Measurements from ENCODE around the gene CYS1.

Gene CYS1

DNA sequence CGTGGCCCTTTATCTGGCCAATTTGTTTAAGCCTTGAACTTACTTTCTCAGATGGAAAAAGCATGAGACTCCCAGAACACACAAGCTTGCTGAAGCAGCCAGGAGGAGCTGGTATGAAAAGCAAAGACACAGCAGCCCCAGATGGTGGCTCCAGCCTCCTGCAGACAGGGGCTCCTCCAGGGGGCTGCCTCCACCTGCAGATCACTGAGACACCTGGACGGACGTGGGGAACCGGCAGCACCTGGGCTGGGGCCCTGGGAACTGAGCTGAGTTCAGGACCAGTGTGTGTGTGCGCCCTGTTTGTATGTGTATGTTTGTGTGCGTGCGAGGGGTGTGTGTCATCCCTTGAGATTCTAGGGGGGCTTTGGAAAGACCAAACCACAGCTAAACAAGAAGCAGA is 8.6 kb downstream of the CYS1 start:
- no peak for DNase-seq

DNA sequence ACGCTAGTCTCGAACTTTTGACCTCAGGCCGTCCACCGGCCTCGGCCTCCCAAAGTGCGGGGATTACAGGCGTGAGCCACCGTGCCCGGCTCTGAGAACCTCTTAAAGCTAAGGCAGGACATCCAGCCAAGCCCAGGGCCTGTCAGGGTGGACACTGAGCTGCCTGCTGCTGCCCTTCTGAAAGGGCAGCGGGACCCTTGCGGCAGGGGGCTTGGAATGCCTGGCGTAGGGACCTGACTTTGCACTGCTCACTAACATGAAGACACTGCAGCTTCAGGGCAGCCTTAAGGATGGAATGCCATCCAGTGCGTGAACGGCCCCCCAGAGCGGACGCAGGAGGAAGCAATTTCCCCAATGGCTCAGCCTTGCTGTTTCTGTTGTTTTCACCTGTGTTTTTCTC is 9.0 kb downstream of the CYS1 start:
- no peak for DNase-seq

DNA sequence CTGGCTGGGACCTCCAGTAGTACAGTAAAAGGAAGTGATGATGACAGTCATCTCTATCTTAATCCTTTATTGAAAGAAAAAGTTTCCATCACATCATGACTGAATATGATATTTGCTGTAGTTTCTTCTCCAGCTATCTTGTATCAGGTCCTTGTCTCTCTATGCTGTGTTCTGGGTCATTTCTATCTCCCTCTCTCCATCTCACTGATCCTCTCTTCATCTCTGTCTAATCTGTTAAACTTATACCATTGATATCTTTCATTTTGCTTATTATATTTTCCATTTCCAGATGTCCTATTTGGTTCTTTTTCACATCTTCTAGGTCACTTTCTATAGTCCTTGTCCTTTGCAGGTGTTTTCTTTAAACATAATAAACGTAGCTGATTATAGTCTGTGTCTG is 12.3 kb downstream of the CYS1 start:
- no peak for DNase-seq

DNA sequence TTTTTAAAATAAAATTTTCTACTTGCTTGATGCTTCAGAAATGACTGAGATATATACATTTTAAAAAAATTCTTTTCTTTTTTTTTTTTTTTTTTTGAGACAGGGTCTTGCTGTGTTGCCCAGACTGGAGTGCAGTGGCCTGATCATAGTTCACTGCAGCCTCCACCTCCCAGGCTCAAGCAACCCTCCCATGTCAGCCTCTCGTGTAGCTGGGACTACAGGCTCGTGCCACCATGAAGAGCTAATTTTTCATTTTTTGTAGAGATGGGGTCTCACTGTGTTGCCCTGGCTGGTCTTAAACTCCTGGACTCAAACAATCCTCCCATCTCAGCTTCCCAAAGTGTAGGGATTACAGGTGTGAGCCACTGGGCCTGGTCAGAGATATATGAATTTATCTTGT is 12.9 kb downstream of the CYS1 start:
- DNase-seq, result no peak

DNA sequence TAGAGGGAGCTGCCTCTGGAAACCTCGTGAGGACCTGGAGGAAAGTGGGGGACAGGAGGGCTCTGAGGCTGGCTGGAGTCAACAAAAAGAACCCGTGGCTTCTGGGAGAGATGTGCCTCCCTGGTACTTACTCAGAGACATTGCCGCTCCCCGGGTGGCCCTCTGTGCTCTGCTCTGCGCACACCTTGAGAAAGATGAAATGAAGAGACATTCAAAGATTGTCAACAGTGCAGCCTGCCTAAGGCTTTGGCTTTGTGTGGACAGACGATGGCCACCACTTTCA is 14.5 kb downstream of the CYS1 start:
- DNase-seq, result no peak

DNA sequence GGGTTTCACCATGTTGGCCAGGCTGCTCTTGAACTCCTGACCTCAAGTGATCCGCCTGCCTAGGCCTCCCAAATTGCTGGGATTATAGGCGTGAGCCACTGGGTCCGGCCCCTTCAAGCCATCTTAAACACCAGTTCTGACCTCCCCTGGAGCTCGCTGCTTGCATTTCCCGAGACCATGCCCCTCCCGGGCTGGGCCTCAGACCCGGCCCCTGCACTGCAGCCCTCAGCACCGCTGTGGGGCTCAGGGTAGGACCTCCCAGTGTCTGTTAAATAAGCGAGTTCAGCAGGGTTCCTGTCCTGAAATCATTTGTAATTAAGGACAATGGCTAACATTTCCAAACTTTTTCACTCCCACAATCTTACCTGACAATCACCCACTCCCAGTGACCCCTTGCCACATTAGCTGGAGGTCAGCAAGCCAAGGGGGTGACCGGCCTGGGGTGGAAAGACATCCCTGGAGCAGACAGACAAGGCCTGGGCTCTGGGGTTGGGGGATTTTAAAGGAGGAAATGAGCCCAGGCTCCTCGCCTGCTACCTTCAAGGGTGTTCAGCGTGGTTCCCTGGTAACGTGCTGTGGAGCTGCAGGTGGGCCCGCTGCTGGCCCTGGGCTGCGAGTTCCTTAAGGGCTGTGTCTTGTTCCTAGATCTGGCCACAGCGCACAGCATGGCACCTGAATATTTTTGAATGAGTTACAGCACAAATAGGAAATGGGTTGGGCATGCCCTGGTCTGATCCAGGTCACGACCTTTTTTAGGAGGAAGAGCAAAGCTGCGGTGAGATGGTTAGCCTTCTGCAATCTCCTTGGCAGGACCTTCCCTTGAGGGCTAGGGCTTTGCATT is 15.1 kb downstream of the CYS1 start:
- no peak for DNase-seq

DNA sequence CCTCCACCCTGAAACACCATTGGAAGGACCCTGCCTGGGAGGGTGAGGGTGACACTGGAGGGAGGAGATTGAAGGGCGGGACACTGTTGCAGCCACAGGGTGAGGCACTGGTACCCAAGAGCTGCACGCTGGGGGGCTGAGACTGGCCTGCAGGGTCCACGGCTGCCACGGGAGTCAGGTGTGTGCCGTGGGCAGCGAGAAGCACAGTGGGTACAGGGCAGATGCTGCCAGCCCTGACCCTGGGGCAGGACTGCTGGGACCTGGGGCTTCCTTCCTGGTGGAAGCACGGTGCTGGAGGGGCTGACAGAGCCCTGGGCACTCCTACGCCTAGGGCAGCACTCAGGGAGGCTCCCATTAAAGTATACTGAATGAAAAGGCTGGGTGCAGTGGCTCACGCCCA is 16.6 kb downstream of the CYS1 start:
- DNase-seq, result no peak

DNA sequence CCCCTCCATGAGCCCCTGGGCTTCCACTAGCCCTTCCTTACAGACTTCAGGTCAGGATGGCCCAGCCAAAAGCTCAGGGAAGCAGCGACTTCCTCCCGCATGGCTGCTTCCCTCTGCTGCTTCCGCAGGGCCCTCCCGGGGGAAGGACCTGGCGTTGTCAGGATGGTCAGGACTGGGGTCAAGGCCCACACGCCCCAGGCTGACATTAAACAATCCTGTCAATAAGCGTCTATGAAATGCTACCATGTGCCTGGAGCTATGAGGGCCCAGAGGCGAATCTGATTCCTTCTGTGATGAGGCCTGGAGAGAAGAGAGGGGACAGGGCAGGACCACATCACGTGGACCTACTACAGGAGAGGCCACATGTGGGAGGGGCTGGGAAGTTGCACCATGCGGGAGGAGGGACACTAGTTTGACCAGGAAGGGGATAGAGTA is 17.3 kb downstream of the CYS1 start:
- no peak for DNase-seq

DNA sequence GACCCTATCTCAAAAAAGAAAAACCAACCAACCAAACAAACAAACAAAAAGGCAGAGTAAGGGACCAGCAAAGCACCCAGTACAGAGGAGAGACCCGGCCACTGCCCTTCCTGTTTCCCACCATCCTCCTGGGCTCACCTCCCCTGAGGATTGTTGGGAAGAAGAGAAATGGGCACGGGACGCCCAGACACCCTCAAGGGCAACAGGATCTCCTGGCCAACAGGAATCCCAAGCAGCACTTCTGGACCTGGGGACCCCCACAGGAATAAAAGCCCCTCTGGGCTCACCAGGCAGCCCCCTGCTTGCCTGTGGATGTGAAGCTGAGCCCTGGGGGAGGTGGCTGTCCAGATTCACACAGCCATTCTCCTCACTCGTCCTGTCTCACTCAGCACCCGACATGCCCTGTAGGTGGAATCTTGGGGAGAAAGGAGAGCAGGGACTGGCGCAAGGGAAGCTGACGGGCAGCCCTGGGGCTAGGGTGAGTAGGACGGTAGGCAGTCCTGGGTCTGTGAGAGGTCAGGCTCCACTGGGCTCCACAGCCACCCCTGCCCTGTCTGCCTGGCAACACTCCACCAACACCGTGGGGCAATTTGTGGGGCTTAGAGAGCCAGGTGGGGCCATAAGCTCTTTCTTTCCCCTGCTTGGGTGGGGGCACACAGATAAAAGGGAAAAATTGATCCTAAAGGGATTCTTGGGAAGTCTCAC is 18.8 kb downstream of the CYS1 start:
- no peak for DNase-seq

DNA sequence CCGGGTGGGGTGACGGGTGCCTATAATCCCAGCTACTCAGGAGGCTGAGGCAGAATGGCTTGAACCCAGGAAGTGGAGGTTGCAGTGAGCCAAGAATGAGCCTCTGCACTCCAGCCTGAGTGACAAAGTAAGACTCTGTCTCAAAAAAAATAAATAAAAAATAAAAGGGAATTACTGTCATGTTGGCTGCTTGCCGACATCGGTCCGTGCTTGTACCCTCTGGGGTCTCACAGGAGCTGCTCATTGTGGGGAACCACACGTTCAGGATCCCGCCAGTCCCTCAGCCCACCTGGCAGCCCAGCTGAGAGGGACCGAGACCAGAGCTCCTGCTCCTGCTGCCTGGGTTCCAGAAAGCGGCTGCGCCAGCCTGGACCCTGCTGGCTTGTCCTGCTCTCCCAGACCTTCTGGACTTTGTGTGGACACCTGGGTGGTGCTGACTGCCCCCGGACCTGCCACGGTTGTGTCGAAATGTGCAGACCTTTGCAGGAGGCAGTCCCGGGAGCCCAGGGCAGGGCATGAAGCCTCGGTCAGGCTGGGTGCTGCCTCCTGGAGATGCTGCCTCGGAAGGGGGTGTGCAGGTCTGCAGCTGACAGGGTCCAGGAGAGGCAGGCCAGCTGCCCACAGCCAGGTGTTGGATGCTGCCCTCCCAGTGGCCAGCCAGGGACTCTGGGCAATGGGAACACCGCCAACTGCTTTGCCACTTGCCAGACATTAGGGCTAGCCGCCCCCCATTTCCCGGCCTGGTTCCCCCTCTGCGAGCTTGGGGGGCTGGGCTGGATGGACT is 20.5 kb downstream of the CYS1 start:
- DNase-seq, result no peak

DNA sequence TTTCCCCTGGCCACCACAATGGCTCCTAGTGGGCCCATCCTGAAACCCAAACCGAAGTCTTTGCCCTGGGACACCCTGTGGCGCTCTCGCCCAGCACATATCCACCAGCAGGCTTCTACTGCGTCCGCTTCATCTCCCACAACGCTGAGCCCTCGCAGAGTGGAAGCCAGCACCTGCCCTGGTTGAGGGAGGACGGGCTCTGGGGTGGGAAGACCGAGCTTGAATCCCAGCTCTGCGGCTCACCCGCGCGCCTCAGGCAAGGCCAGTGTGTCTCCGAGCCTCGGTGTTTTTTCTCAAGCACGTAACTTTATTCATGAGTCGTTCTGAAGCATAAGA is 21.2 kb downstream of the CYS1 start:
- no peak for DNase-seq

DNA sequence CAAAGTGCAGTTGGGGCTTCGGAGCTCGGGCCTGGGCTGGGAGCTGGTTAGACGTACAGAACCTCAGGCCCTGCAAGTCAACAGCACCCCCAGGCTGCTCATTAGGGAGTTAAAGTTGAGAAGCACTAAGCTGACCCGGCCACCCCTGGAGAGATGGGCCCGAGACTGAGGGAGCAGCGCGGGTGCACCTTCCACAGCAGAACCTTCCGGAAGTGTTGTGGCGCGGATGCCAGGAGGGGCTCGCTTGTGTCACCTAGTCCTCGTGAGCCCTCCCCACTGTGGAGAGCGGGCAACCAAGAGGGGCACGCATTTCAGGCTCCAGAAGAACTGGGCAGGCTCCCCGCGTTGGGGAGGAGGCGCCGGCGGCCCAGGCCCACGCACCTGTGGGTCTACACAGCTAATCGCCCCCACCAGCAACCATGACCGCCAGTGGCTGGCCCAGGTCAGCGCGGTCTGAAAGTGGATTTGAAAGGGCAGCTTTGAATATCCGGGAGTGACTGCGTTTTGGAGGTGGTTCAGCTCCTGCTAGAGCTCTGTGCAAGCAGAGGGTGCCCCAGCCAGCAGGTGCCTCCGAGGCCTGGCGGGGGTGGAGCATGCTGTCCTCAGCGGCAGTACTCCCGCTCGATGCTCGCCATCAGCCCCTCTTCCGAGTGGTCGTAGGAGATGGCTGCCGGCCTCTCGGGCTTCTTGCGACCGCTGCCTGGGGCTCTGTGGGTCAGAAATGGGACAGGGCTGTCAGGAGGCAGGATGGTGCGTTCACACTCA is 21.8 kb downstream of the CYS1 start:
- DNase-seq, result no peak

DNA sequence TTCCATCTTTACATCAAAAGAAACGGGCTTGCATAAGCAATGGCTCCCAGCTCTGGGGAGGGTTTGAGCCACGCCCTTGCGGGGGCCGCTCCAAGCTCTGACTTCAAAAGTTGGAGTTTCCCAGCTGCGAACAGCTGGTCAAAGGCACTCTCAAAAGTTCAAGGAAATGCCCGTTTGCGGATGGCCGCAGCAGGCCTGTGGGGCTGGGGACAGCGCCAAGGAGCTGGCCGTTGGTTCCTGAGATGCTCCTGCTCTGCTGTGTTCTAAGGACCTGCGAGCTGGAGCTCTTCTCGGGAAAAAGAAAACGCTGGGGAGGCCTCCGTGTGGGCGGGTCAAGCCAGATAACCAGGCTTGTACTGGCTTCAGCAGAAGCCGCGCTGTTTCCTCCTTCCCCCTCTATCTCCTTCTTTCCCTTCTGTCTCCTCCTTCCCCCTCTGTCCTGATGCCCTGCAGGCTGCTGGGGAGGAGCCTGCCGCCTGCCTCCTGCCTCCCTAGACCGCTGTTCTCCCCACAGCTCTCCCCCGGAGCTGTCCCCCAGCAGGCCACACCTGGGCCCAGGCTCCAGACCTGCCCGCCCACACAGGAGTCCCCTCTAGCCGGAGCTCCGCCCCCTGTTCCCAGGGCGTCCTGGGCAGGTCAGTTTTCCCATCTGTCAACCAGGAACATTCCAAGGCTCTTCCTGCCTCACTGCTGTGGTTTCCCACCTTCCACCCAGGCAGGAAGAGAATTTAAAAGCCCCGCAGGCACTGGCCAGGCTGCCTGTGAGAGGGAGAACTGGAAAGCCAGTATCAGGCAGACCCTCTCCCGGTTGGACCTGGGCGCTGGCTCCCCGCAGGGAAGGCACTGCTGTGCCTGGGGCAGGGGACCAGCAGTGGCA is 22.7 kb downstream of the CYS1 start:
- DNase-seq, result no peak

DNA sequence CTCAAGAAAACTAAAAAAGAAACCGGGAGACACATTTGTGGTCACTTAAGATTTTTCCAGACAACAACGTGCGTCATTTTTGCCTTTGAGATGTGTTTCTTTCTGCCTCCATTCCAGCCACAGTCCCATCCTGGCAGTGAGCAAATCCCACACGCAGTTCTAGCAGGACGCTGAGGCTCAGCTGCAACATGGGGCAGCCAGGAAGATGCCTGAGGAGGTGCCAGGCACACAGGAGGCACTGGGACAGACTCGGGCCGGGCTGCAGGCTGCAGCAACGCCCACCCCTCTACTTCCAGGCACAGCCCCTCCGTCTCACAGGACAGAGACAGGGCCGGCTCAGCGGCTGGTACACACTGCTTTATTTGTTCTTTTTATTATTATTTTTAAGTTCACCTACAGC is 23.8 kb downstream of the CYS1 start:
- no peak for DNase-seq

DNA sequence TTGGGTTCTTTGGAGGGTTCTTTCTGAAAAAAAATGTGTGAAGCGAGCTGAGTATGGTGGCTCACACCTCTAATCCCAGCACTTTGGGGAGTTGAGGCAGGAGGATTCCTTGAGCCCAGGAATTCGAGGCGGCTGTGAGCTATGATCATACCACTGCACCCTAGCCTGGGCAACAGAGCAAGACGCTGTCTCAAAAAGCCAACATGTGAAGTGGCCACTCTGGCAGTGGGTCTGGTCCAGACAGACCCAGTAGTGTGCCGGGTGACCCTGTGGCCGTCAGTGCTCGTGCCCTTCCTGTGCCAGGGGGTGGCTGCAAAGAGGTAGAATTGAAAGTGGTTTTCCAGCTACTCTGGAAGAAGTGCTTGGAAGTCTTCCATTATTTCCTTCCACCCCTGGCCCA is 25.2 kb downstream of the CYS1 start:
- DNase-seq, result no peak

DNA sequence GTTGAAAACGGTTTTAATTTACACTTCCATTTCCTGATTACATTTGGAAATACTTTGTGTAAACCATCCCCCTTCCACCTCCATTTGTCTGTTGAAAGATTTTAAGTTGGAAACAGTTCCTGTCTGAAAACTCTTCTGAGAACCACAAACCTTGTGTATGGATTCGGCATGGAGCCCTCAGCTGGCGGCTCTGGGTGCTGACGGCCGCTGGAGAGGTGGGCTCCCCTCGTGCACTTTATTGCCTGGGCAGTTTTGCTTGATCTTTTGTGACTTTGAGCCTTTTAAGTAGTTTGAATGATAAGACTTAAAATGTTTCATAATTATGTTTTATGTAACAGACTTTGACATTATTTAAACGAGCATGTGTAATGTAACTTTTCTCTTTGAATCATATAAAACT is 25.8 kb downstream of the CYS1 start:
- no peak for DNase-seq

DNA sequence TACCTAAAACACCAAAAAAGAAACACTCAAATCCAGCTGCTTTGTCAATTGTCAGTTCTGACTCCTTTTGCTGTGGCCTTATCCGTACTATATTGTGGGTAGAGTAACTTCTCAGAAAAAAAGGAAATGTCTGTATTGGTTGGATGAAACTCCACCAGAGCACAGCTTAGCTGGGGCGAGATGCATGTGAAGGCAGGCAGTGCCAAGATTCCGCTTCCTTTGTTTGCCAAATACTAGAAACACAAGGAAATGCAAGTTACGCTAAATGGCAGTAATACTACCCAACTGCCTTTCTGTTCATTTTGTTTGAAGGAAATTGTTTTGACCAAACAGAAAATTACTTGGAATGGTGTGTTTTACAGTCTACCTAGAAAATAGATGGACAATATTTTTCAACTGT is 26.9 kb downstream of the CYS1 start:
- no peak for DNase-seq

DNA sequence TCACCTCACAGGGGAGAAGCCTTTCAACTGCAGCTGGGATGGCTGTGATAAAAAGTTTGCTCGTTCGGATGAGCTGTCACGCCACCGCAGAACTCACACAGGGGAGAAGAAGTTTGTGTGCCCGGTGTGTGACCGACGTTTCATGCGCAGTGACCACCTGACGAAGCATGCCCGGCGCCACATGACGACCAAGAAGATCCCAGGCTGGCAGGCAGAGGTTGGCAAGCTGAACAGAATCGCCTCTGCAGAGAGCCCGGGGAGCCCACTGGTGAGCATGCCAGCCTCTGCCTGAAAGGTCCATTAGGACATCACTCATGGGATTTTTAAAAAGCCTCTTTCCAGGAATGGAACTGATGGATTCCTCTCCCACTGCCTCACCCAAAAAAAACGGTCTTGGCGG is 28.0 kb downstream of the CYS1 start:
- no peak for DNase-seq

DNA sequence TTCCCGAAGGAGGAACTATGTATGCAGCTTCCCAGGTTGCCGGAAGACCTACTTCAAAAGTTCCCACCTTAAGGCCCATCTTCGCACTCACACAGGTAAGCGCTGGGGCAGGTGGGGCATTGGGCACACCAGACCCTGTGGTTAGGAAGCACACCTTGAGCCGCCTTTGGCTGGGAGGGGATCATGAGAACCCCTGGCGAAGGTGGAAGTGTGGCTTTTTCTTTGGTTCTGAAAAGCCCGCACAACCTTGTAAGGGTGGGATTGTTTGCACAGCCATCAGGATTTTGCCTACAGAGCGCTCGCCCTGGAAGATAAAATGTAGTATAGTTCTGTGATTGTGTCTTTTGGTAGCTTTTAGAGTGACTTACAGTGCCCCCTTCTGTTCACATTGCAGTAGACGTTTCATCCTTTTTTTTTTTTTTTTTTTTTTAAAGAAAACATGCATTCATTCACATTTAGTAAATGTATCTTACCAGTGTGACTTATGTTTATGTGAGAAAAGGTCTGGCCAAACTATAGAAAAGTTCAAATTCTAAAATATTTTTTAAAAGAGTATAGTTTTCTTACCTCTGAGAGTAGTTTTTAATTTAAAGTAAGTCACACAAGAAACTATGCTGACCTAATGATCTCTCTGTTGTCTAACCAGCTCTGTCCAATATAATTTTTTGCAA is 31.6 kb downstream of the CYS1 start:
- no peak for DNase-seq

DNA sequence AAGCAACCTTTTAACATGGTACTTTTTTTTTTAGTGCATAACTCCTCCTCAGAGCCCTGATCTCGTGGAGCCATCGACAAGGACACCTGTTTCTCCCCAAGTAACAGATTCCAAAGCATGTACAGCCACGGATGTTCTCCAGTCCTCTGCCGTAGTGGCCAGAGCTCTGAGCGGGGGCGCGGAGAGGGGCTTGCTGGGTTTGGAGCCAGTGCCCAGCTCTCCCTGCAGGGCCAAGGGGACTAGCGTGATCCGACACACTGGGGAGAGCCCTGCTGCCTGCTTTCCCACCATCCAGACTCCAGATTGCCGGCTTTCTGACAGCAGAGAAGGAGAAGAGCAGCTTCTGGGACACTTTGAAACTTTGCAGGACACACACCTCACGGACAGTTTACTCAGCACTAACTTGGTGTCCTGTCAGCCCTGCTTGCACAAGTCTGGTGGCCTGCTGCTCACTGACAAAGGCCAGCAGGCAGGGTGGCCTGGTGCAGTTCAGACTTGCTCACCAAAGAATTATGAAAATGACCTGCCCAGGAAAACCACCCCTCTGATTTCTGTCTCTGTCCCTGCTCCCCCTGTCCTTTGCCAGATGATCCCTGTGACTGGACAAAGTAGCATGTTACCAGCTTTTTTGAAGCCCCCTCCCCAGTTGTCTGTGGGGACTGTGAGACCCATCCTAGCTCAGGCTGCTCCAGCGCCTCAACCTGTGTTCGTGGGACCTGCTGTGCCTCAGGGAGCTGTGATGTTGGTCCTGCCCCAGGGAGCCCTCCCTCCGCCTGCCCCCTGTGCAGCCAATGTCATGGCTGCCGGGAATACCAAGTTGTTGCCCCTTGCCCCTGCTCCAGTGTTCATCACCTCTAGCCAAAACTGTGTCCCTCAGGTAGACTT is 32.4 kb downstream of the CYS1 start:
- no peak for DNase-seq

DNA sequence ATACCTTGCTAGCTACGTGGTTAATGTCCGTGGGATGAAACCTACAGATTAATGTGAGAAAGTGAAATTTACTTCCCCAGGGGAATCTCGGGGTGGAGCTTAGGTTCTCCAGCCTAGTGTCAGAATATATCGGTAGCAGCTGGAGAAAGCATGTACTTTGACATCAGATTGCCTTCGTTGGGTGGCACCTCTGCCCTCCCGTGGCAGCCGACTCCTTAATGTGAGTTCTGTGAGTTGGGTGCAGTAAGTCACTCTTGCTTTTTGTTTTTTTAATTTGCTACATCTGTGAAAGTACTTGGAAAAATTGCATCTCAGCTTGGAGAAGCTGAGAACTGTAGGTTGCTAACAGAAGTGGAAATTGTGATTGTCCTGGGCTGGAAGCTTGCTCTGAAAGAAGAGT is 33.3 kb downstream of the CYS1 start:
- no peak for DNase-seq
